Spleen (tissue), 7 donors: ENCODE measurements around the gene KCNQ5.

Experiments used
- POLR2A ChIP-seq, 3 donors: fragments of 450-650 bp; IDR thresholded peaks; one replicate each; pipeline ENCODE4 v1.5.1; 2017; ENCODE audit warnings: antibody characterized with exemption in 3 of 3, mild to moderate bottlenecking in 1 of 3
- POLR2AphosphoS5 ChIP-seq, 3 donors: sonication (generic); formaldehyde crosslinking; IDR thresholded peaks; one replicate each; pipeline ENCODE4 v1.5.1; 2017; ENCODE audit warnings: antibody characterized with exemption in 3 of 3
- TF ChIP-seq, protein P1 (sequence below), 11 experiments: fragments of 200-600 bp in 7 of 11; fragments of 450-650 bp in 4 of 11; sonication (generic) in 4 of 11; IDR thresholded peaks in 8 of 11; conservative IDR thresholded peaks in 3 of 11; 1 replicate in 7 of 11; 2 replicates in 4 of 11; pipeline versions ENCODE4 v1.4.0 to v1.8.0; 2016 to 2021; ENCODE audit warnings: antibody characterized with exemption in 11 of 11, inconsistent platforms in 4 of 11, mild to moderate bottlenecking in 1 of 11
- donor health status: DM: no; HTN: no; CAD: no; lungs with moderate emphysema.
- donor health status: DM: no; HTN: no; CAD: no.
- donor health status: DM: no; HTN: no; CAD: no.

DNA sequence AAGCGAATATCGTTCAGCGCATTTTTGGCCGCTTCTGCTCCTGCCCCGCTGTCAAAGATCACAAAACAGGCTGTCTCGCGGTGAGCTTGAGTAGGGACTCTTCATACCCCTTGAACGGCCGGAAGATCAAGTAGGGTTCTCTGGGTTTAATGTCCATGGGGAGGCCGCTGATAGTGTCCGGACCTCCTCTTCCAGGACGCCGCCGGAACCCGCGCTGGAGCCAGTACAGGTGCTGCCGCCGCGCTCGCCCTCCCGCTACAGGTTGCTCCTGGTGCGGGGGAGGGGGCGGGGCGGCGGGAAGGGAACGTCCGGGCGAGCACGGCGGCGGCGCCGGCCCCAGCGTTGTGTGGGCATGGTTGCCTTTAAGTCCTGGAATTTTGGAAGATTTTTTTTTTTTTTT is 536.0 kb downstream of the KCNQ5 start:
- TF ChIP-seq, protein P1, sequence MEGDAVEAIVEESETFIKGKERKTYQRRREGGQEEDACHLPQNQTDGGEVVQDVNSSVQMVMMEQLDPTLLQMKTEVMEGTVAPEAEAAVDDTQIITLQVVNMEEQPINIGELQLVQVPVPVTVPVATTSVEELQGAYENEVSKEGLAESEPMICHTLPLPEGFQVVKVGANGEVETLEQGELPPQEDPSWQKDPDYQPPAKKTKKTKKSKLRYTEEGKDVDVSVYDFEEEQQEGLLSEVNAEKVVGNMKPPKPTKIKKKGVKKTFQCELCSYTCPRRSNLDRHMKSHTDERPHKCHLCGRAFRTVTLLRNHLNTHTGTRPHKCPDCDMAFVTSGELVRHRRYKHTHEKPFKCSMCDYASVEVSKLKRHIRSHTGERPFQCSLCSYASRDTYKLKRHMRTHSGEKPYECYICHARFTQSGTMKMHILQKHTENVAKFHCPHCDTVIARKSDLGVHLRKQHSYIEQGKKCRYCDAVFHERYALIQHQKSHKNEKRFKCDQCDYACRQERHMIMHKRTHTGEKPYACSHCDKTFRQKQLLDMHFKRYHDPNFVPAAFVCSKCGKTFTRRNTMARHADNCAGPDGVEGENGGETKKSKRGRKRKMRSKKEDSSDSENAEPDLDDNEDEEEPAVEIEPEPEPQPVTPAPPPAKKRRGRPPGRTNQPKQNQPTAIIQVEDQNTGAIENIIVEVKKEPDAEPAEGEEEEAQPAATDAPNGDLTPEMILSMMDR (IDR thresholded peaks at IDR 0.05 in 8 of 11, conservative IDR thresholded peaks at IDR 0.05 in 3 of 11), result no peak
- no peak for TF ChIP-seq POLR2A (IDR thresholded peaks at IDR 0.05)
- TF ChIP-seq POLR2AphosphoS5 (IDR thresholded peaks at IDR 0.05), result no peak
